HepG2 (cell line): ENCODE results near the gene TARS3. TPM values are rescaled to one million over a fixed set of nuclear protein-coding genes. Genes with fewer than 3 reads are reported as not detected.

Source experiments
- ARID5B ChIP-seq: IDR thresholded peaks from 2 replicates; pipeline ENCODE4 v1.4.0; 2020; ENCODE audit warnings: mild to moderate bottlenecking, missing genetic modification reagents
- ARNT ChIP-seq: fragments of 450-650 bp; IDR thresholded peaks from 2 replicates; pipeline ENCODE4 v1.6.1; 2017
- FOXJ3 ChIP-seq: sonication (generic); formaldehyde crosslinking; IDR thresholded peaks from 2 replicates; pipeline ENCODE4 v1.4.0; 2020; ENCODE audit warnings: missing genetic modification reagents, mild to moderate bottlenecking, borderline replicate concordance
- FOXP4 ChIP-seq: sonication (generic); formaldehyde crosslinking; IDR thresholded peaks from 2 replicates; pipeline ENCODE4 v1.4.0; 2020; ENCODE audit warnings: missing genetic modification reagents
- GPN1 ChIP-seq: sonication (generic); formaldehyde crosslinking; IDR thresholded peaks from 2 replicates; pipeline ENCODE4 v1.5.1; 2020; ENCODE audit warnings: missing genetic modification reagents, borderline replicate concordance
- SOX13 ChIP-seq, 3 experiments: fragments of 450-650 bp in 1 of 3; sonication (generic) in 1 of 3; formaldehyde crosslinking in 1 of 3; IDR thresholded peaks in 2 of 3; conservative IDR thresholded peaks in 1 of 3; 2 replicates each; pipeline versions ENCODE4 v1.5.0 to v1.6.1; 2016 to 2020; ENCODE audit warnings: antibody characterized with exemption in 1 of 3, mild to moderate bottlenecking in 1 of 3, missing compliant biosample characterization in 1 of 3, missing genetic modification reagents in 1 of 3, moderate library complexity in 1 of 3
- SOX6 ChIP-seq, 2 experiments: fragments of 450-650 bp in 1 of 2; sonication (generic) in 1 of 2; formaldehyde crosslinking in 1 of 2; IDR thresholded peaks; 2 replicates each; pipeline versions ENCODE4 v1.4.0 to v1.6.1; 2017 to 2020; ENCODE audit warnings: antibody characterized with exemption in 1 of 2, mild to moderate bottlenecking in 1 of 2, missing genetic modification reagents in 1 of 2
- SP4 ChIP-seq: sonication (generic); formaldehyde crosslinking; IDR thresholded peaks from 2 replicates; pipeline ENCODE4 v1.8.1; 2023; ENCODE audit warnings: mild to moderate bottlenecking, missing genetic modification reagents
- THYN1 ChIP-seq: sonication (generic); formaldehyde crosslinking; IDR thresholded peaks from 2 replicates; pipeline ENCODE4 v1.8.1; 2023; ENCODE audit warnings: low read depth, mild to moderate bottlenecking, moderate library complexity, missing genetic modification reagents, borderline replicate concordance
- ZBTB20 ChIP-seq: sonication (generic); formaldehyde crosslinking; IDR thresholded peaks from 2 replicates; pipeline ENCODE4 v1.8.1; 2023; ENCODE audit warnings: missing genetic modification reagents, low read depth, mild to moderate bottlenecking, borderline replicate concordance
- ZBTB25 ChIP-seq: IDR thresholded peaks from 2 replicates; pipeline ENCODE4 v1.6.1; 2018; ENCODE audit warnings: missing genetic modification reagents
- ZFP90 ChIP-seq: sonication (generic); formaldehyde crosslinking; IDR thresholded peaks from 2 replicates; pipeline ENCODE4 v1.8.0; 2022; ENCODE audit warnings: missing genetic modification reagents, mild to moderate bottlenecking, inconsistent platforms, borderline replicate concordance
- ZNF34 ChIP-seq: sonication (generic); formaldehyde crosslinking; IDR thresholded peaks from 2 replicates; pipeline ENCODE4 v1.4.0; 2020; ENCODE audit warnings: mild to moderate bottlenecking, missing genetic modification reagents, borderline replicate concordance
- ZNF354B ChIP-seq: sonication (generic); formaldehyde crosslinking; IDR thresholded peaks from 2 replicates; pipeline ENCODE4 v1.8.0; 2022; ENCODE audit warnings: mild to moderate bottlenecking, missing genetic modification reagents
- ZNF383 ChIP-seq: sonication (generic); formaldehyde crosslinking; IDR thresholded peaks from 2 replicates; pipeline ENCODE4 v1.4.0; 2020; ENCODE audit warnings: missing genetic modification reagents, mild to moderate bottlenecking, borderline replicate concordance
- ZNF441 ChIP-seq: sonication (generic); formaldehyde crosslinking; IDR thresholded peaks from 2 replicates; pipeline ENCODE4 v1.7.0; 2021; ENCODE audit warnings: missing genetic modification reagents, borderline replicate concordance
- ZNF607 ChIP-seq: sonication (generic); formaldehyde crosslinking; IDR thresholded peaks from 2 replicates; pipeline ENCODE4 v1.5.1; 2020; ENCODE audit warnings: missing genetic modification reagents, mild to moderate bottlenecking, borderline replicate concordance
- ZNF672 ChIP-seq: sonication (generic); formaldehyde crosslinking; IDR thresholded peaks from 2 replicates; pipeline ENCODE4 v1.8.1; 2022; ENCODE audit warnings: missing genetic modification reagents
- ZNF720 ChIP-seq: sonication (generic); formaldehyde crosslinking; IDR thresholded peaks from 2 replicates; pipeline ENCODE4 v1.4.0; 2020; ENCODE audit warnings: missing genetic modification reagents
- ZNF740 ChIP-seq: sonication (generic); formaldehyde crosslinking; IDR thresholded peaks from 2 replicates; pipeline ENCODE4 v1.4.0; 2020; ENCODE audit warnings: missing genetic modification reagents
- ZSCAN29 ChIP-seq: sonication (generic); formaldehyde crosslinking; conservative IDR thresholded peaks from 2 replicates; pipeline ENCODE4 v1.4.0; 2020; ENCODE audit warnings: mild to moderate bottlenecking, missing genetic modification reagents
- polyA plus RNA-seq, 8 experiments: library from polyadenylated mRNA; depleted of rRNA in 3 of 8; stranded (reverse) in 7 of 8; unstranded in 1 of 8; fragments of >200 nt; fragmentation: Illumina TruSeq in 4 of 8; extraction: Trizol in 4 of 8; gene quantifications; 2 replicates each; pipeline versions ENCODE4 v1.2.1 to v1.2.3, GENCODE V29; 2011 to 2016; ENCODE audit warnings: low read depth in 4 of 8, missing spikeins in 1 of 8, mixed read lengths in 1 of 8; ENCODE audit not compliant: insufficient read depth in 1 of 8
- total RNA-seq, 5 experiments: library from RNA; depleted of rRNA; stranded (reverse); fragments of >200 nt; fragmentation: Illumina TruSeq; extraction: Trizol; gene quantifications; 2 replicates each; pipeline ENCODE4 v1.2.3, GENCODE V29; 2016; ENCODE audit warnings: low read depth in 1 of 5

Gene TARS3
- total and polyA plus RNA-seq, 2 of the 13 experiments (the other 11 are each of a cell fraction or from before 2014, with no cell fraction given), result 4.1 to 11.7 TPM

- TF ChIP-seq ZNF740 (no peak), SP4 (no peak), ZFP90 (CRISPR knock-in tag) (0 out of 2 replicates have a peak, but pooled peaks have one; percentile 24), SOX13 (IDR thresholded peaks at IDR 0.05) (no peak), SOX13 (CRISPR knock-in tag; conservative IDR thresholded peaks at IDR 0.05 in 1 of 2, IDR thresholded peaks at IDR 0.05 in 1 of 2) (no peak; a peak in 1 of 4 replicates), ZSCAN29 (no peak), FOXJ3 (CRISPR knock-in tag) (0 out of 2 replicates have a peak, but pooled peaks have one; percentile 27), ZNF607 (CRISPR knock-in tag) (peak; percentile 80), ZBTB20 (CRISPR knock-in tag) (peak; percentile 54; the same call in 1 of the 2 replicates), ZNF720 (CRISPR knock-in tag) (no peak), ZNF383 (CRISPR knock-in tag) (no peak), SOX6 (IDR thresholded peaks at IDR 0.05) (no peak), SOX6 (CRISPR knock-in tag; IDR thresholded peaks at IDR 0.05) (peak; percentile 63), ZNF354B (CRISPR knock-in tag) (no peak), ZBTB25 (CRISPR knock-in tag) (no peak), ZNF441 (CRISPR knock-in tag) (peak; percentile 46), ZNF34 (CRISPR knock-in tag) (no peak), ZNF672 (CRISPR knock-in tag) (no peak), FOXP4 (peak; percentile 70; the same call in 1 of the 2 replicates), ARID5B (CRISPR knock-in tag) (peak; percentile 70), THYN1 (CRISPR knock-in tag) (no peak), ARNT (no peak), GPN1 (CRISPR knock-in tag) (no peak)
These were observed 108.1 kb downstream of the TARS3 start (continued) for GRCh38 chr15:101615986-101616848.
